AG09319 (cell line): ENCODE data around the gene NCAPH2.

Experiments used
- DNase-seq: peaks from one replicate; pipeline ENCODE4 v3.0.0-alpha.2; 2010; ENCODE audit warnings: low read depth; ENCODE audit errors: extremely low read depth
- TF ChIP-seq, protein P1 (sequence below): IDR thresholded peaks from 2 replicates; pipeline ENCODE4 v1.5.1; 2011; ENCODE audit warnings: low read depth, mild to moderate bottlenecking, inconsistent platforms, low read length, moderate library complexity

NCAPH2 gene

DNA sequence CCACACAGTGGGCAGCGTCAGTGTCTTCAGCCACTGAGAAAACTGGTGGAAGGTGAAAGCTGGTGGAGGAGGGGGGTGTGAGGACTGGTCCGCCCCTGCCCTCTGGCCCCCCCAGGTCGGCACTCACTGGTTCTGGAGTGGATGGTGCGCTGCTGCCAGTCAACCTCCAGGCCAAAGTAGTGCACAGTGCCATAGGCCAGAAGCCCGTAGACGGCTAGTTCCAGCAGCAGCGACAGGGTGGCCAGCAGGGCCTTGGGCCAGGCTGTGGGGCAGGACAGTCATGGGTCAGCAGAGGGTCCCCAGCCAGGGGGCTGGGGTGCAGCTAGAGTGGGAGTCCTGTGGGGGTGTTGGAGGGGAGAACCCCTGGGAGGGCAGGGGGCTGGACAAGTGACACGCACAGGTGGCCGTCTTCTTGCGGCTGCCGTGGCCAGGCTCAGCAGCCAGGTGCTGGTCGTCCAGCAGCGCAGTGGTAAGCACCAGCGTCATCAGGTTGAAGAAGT, 2.7 kb upstream of the NCAPH2 start:
- TF ChIP-seq, protein P1, sequence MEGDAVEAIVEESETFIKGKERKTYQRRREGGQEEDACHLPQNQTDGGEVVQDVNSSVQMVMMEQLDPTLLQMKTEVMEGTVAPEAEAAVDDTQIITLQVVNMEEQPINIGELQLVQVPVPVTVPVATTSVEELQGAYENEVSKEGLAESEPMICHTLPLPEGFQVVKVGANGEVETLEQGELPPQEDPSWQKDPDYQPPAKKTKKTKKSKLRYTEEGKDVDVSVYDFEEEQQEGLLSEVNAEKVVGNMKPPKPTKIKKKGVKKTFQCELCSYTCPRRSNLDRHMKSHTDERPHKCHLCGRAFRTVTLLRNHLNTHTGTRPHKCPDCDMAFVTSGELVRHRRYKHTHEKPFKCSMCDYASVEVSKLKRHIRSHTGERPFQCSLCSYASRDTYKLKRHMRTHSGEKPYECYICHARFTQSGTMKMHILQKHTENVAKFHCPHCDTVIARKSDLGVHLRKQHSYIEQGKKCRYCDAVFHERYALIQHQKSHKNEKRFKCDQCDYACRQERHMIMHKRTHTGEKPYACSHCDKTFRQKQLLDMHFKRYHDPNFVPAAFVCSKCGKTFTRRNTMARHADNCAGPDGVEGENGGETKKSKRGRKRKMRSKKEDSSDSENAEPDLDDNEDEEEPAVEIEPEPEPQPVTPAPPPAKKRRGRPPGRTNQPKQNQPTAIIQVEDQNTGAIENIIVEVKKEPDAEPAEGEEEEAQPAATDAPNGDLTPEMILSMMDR, result no peak
- no peak for DNase-seq

DNA sequence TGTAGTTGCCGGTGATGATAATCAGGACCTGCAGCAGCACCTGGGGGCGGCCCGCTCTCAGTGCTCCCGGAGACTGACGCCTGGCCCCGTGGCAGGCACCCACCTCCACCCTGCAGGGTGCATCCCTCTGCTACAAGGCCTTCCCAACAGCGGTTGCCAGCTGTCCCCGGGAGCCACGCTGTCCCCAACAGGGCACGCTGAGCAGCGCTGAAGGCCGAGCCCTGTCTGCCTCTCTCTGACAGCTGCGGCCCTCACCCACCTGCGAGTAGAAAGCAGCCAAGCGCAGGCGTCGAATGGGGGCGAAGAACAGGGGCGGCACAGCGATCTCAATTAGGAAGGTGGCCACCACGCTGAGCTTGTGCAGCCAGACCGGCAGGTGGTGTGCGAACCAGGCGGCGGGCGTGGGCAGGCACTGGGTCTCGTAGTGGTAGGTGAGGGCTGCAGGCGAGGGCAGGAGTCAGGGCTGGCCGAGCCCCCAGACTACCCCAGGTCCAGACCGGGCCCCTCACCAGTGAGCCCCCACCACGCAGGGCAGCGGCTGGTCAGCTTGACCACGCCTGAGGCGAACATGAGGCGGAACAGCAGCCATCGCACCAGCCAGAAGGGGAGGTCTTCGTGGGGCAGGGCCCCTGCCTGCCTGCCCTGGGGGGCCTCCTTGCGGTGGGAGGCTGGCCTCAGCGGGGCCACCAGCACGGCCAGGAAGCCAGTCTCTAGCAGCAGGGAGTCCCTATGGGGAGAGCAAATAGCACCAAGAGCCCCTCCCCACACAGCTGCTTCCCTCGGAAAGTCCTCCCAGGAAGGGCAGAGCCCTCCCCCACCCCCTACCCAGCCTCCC, 2.0 kb upstream of the NCAPH2 start:
- no peak for DNase-seq
- TF ChIP-seq, protein P1, result no peak

DNA sequence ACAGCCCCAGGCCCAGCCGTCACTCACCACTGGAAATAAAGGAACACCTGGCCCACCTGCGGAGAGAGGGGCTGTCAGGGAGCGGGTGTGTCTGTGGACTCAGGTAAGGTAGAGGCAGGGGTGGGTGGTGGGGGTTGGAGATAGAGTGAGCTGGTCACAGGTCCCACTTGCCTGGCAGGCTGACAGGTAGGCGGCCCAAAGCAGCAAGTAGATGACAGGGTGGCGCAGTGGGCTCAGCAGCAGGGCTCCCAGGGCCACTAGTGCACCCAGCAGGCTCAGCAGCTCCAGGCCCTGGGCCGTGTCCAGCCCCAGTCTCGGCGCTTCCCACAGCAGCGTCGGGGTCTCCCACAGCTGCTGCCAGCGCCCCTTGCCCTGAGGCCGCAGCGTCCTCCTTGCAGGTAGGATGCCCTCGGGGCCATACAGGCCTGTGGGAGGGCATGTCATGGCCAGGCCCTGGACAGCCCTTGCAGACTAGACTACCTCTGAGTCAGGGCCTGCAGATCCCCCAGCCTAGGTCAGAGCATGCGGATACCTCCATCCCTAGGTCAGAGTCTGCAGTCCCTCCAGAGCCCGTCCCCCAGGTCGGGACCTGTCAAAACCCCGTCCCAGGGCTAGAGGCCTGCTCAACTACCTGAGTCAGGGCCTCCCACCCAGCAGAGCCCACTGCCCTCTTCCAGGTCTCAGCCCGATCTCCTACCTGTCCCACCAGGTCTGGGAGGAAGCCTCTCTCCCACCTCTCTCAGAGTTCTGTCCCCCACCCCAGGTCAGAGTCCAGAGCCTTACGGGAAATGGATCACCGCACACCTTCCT, 1.2 kb upstream of the NCAPH2 start:
- DNase-seq, result no peak
- TF ChIP-seq, protein P1, result no peak

DNA sequence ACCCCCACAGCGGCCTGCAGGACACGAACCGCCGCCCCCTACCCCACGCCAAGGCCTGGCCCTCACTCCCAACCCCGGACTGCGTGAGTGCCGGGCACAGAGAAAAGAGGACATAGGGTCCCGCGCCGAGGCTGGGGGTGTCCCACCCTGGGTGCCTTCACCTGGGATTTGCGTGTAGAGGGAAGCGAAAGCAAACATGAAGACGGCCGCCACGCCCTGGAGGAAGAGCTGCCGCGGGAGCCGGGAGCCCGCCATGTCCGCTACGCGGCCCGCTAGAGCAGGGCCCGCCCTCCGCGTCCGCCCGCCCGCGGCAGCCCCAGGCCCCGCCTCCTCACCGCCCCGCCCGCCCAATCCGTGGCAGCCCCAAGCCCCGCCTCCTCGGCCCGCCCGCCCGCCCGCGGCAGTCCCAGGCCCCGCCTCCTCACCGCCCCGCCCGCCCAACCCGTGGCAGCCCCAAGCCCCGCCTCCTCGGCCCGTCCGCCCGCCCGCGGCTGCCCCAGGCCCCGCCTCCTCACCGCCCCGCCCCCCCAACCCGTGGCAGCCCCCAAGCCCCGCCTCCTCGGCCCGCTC, 518 bp upstream of the NCAPH2 start, which contains the start of gene LMF2:
LMF2 (minus strand) TSS at position 282 of the 570 bp plus-strand sequence; CDS start at position 255, 27 bp downstream.
- TF ChIP-seq, protein P1, result no peak
- DNase-seq, result no peak

DNA sequence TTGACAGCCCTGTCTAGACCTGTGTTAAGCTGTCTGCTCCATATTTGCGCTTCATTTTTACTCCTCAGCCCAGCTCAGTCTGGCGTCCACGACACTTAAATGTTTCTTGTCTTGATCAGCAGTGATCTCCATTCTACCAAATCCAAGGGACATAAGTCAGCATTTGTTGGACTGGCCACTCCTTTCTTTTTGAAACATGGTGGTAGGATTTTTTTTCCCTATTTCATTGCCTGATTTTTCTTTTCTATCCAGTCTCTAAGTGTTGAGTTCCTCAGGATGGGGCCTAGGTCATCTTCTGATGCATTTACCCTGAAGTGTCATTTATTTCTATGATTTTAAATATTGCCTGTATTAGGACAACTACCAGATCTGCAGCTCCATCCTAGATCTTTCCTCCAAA, 873 bp downstream of the NCAPH2 start:
- no peak for DNase-seq
- TF ChIP-seq, protein P1, result no peak

DNA sequence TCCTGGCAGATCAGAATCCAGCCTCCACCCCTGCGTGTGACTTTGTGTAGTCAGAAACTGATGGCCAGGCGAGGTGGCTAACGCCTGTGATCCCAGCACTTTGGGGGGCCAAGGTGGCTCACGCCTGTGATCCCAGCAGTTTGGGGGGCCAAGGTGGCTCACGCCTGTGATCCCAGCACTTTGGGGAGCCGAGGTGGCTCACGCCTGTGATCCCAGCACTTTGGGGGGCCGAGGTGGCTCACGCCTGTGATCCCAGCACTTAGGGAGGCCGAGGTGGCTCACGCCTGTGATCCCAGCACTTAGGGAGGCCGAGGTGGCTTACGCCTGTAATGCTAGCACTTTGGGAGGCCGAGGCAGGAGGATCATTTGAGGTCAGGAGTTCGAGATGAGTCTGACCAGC, 5.2 kb downstream of the NCAPH2 start:
- TF ChIP-seq, protein P1, result no peak
- no peak for DNase-seq
